GM18502 (cell line): ENCODE data around the gene SH3BP4.

Source experiments
- ATAC-seq: cut with Tn5 transposase; IDR thresholded peaks from one replicate; pipeline ENCODE4 v1.9.1; 2021; ENCODE audit warnings: mild to moderate bottlenecking; ENCODE audit not compliant: unreplicated experiment, poor library complexity

SH3BP4 gene

DNA sequence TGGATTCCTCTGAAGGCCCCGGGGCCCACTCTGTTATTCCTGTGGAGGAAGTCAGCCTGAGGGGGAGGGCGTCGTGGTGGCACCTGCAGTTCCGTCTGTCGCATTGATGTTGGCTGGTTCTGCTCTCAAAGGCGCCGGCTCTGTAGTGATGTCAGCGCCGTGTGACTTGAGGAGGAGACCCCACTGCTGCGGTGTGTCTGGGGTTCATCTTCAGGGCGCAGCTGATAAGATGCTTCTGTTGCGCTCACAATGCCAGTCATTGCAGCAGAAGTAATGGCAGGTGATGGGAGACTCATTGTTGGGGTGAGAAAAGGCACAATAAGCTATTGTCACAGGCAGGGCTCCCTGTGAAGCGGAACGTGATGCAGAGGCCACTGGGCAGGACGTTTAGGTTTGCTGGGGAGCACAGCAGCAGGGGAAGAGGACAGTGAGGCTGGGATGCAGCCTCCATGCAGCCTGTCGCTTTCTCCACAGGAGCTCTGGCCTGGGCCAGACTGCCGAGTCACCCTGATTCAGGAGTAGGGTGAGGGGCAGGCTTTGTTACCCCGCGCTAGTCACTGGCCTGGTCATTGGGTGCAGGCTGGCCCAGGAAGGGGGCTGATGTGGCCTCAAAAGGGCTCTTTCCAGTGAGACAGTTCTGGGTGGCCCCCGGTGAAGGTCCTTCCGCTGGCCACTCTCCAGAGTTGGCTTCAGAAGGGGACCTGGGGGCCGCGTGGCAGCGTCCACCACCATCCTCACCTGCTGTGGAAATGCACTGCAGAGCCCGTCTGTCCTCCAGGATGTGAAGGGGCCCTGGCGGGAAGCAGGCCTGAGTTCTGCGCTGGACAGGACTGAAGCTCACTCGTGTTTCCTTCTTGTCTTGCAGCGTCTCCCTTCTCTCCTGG is 42.9 kb downstream of the SH3BP4 start:
- no peak for ATAC-seq

DNA sequence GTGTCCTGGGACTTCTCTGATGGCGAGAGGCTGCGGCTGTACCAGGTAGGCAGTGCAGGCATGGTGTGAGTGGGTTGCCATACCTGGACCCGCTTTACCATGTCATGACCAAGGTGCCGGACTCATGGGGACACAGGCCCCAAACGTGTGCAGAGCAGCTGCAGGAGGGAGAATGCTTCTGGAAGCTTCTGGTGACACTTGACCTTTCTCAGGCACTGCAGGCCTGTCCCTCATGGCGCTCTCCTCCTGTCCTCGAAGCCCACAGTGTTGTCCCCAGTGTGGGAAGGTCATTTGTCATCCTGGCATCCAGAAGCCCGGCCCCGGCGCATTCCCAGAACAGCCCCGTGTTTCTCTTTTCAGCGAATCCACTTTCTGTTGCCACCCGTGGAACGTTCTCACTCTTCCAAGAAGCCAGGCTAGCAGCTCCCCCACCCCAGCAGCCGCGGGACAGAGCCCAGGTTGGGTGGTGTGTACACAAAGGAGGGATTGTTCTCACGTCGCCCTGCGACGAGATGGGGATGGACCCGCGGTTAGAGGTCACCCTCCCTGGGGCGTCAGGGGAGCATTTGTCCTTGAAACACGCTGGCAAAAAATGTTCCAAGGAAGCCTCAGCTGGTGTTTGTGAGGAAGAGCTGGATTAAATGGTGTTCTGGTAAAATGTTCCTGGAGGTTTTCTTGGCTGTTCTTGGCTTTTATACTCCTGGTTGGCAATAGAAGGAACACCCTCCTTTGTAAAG is 43.7 kb downstream of the SH3BP4 start:
- ATAC-seq, result no peak

DNA sequence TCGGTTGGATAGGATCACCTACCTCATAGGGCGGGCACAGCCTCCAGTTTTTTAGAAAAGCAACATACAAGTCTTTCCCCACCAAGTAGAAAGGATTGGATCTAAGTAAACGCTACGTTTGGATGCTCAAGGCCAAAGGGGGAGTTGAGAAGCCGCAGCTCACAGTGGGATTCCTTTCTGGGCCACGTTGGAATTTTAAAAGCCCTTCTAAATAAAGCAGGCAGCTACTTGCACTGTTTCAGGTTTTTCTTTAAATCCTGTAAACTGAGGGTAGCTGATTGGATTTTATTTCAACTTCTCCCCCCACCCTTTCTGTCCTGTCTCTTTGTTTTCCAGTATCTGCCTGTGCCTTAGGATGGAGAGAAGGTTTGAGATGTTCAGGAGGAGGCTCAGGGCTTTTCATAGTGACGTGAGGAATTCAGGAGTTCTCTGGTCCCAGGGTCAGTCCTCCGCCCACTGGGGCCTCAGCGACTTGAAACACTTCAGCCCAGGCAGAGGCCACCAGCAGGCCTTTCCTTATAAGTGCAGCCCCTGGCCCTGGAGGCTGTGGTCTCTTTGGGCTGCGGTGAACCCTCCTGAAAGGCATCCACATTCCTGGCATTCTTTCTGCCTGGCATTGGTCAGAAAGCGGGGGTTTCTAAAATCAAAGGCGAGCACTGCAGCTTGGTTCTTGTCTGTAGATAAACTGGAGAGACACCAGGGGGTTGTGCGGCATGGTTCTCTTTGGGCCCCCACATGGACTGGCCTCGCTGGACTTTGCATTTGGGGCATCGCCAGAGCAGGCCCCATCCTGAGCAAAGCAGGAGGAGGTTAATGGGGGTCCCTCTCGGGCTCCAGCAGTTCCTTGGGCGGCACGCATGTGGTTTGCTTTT is 44.5 kb downstream of the SH3BP4 start:
- no peak for ATAC-seq

DNA sequence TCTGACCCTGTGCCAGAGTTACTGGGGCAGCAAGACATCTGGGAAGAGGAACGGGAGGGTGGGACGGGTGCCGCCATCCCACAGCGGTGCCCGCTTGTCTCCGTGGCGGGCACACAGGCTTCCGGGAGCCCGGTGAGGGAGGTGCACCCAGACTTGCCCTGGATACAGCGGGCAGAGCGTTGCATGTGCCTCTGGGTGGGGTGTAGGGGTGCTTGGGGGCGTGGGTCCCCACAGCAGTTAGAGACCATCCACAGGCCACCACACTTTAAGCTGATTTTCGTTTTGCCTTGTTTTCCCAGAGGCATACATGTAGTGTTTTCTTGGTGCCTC is 45.1 kb downstream of the SH3BP4 start:
- no peak for ATAC-seq

DNA sequence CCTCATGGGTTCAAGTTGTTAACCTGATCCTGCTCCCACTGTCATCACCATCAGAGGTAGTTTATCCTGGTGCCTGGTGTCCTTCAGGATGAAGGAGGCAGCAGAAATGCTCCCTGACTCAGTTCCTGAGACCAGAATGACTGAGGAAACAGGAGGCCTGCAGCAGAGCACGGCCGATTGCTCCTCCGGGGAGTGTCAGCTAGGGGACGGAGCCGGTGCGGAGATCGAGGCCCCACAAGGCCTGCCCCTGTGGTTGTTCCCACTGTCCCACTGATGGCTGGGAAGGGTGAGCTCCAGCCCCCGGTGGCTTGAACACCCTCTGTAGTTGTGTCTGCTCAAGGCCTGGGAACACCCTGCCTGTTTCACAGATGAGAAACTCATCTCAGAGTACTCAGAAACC is 45.6 kb downstream of the SH3BP4 start:
- no peak for ATAC-seq

DNA sequence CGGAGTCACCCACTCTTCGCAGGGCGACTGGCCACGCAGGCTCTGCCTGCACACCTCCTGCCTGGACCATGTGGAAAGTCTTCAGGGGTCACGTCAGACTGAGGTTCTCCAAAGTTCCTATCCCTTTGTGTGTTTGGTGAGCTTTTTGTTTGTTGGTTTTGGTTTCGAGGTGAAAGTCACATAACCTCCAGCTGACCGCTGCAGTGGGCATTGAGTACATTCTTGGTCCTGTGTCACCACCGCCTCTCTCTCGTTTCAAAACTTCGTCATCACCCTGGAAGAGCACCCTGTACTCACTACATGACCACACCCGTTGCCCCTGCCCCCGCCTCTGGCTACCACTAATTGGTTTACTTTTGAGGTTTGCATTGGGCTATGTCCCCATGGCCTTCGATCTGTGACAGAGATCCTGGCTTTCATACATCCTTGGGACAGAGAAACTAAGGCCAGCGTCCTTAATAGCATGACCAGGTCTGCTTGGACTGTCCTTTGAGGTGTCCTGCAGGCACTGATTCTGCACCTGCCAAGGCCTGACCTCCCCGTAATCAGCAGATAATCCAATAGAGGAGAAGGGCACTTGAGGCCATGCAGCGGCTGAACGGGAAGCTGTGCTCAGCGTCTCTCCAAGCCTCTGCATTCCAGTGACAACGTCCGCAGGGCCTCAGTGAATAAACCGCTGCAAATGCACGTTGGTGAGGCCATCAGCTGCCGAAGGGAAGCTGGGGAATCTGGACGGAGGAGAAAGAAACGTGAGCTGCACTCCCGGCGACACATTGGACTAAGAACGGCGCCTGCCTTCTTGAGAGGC is 46.8 kb downstream of the SH3BP4 start:
- ATAC-seq, result no peak

DNA sequence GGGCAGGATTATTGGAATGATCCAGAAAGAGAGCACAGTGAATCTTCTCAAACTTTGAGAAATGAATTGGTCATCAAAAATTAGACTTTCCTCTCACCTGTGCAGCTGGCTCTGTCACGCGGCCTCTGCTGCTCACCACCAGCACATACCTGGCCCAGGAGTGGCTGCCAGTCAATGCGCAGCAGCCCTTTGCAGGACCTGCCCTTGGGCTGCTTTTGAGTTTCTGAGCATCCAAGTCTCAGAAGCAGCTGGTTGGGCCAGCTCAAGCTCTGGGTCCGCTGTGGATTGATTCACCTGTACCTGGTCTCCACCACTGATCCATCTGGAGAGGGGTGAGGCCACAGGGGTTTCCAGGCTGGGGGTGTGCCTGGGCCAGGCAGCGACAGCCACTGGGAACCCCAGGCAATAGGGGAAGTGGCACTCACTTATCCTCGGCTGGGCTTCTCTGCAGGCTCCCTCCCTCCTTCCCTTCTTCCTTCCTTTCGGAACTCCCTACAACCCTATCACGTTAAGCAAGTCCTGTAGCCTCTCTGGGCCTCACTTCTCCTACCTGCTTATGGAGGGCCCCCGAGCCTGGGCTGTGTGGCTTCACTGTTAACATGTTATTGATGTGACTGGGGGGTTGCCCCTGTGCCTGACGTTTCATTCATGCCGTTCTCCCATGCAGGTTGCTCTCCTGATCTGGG is 48.1 kb downstream of the SH3BP4 start:
- no peak for ATAC-seq

DNA sequence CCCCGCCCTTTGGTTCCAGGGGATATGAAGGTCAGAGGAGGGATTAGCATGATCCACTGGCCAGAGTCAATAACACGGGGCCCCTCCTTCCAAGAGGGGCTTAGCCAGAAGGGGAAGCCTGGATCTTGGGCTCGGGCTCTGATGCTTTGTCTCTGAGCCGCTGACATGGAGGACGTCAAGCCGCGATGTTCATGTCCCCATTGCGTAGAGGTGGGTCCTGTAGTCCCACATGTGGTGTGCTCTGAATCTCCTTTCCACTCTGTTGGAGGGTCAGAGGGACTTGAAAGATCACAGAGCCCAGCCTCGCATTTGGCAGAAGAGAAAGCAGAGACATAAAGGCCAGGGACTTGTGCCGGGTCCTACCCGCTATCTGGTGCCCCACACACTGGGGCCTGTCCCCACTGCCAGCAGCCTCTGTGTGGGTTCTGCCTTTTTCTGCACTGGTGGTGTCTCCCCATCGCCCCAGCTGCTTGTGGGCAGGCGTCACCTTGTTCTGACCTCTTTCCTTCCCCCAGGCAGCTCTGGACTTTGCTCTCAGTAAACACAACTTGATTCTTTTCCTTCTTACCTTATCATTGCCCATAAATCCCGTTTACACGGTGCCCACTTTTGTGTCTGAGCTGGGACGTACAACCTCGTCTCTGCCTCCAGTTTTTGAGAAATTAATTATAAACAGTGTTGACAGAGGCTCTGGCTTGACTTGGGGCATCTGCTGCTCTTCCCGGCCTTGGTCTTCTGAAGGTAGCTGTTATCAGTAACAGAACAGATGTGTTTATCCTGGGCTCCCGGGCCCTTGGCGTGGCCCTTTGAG is 48.8 kb downstream of the SH3BP4 start:
- ATAC-seq, result no peak

DNA sequence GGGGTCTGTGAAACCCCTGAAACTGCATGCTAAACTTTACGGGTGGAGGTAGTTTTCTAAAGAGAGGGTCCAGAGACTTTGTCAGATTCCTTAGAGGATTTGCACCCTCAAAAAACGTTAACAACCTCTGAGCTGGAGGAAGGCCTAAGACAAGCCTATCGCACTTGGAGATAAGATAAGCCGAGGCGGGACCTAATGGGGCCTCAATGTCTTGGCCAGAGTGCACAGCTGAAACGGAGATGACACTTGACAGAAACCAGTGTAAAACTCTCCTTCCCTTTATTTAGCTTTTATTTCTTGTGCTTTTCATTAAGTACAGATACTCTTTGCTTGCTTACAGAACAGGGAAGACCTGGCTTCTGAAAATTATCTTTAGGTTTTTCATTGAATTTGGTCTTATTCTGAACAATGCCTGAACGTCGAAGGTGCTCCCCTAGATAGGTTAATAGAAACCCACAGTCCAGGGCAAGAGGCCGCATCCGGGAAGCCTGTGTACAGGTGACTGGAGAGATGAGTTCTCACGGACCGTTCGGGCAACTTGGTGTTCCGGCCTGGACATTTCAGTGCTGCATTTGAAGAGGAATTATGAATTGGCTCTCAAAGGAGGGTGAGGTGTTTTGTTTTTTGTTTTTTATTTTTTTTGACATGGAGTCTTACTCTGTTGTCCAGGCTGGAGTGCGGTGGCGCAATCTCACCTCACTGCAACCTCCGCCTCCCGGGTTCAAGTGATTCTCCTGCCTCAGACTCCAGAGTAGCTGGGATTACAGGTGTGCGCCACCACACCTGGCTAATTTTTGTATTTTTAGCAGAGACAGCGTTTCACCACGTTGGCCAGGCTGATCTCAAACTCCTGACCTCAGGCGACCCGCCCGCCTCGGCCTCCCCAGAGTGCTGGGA is 49.7 kb downstream of the SH3BP4 start:
- ATAC-seq, result no peak

DNA sequence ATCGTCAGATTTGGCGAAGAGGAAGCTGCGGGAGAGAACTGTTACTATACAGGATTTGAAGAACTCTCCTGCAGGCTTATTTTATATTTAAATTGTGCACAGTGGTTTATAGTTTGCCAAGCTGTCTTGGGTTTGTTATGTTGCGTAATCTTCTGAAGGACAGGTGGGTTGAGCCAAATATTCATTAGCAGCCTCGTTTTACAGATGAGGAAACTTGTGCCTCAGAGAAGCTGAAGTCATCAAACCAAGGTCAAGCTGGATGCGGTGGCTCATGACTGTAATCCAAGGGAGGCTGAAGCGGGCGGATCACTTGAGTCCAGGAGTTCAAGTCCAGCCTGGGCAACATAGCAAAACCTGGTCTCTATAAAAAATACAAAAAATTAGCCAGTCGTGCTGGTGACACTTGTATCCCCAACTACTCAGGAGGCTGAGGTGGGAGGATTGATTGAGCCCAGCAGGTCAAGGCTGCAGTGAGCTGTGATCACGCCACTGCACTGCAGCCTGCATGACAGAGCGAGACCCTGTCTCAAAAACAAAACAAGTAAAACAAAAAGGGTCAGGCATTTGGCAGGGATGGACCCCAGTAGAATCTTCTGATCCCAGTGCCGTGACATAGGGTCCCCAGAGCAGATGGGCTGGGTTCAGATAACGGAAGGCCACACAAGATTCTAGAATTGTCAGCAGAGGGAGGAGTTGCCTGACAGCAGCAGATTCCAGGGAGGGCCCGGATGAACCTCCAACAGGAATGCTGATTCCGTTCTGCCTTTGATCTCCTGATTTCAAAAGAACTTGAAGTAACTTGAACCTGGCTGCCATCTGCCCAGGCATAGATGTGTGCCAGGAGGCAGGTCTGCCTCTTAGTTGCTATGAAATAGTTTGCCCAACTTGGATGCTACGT is 50.6 kb downstream of the SH3BP4 start:
- ATAC-seq, result no peak

DNA sequence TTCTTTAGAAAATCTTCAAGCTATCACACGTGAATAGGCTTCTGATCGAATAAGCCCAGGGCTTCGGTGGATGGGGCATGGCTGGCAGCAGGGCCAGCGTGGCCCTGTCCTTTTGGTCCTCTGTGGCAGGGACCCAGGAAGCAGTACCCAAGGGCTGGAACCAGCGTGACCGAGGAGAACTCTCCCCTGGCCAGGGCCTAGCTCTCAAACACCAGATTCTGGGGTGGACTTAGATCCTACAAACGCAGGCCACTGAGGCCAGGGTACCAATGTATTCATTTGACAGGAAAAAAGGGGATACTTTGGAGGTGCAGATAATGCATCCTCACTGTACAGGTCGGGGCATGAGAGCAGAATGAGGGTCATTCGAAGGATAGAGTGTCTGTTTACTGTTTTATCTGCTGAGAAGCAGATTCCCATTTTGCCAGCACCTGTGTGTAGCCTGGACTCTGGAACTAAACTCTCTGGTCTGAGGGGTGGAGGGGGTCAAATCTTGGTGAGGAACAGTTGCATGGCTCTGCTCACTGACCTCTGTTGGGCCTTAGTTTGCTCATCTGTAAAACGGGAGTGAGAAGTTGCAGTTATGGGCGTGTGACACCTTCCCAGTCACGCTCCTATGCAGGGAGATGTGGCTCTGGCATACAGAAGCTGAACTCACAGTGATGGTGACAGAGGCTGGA is 51.4 kb downstream of the SH3BP4 start:
- ATAC-seq, result no peak

DNA sequence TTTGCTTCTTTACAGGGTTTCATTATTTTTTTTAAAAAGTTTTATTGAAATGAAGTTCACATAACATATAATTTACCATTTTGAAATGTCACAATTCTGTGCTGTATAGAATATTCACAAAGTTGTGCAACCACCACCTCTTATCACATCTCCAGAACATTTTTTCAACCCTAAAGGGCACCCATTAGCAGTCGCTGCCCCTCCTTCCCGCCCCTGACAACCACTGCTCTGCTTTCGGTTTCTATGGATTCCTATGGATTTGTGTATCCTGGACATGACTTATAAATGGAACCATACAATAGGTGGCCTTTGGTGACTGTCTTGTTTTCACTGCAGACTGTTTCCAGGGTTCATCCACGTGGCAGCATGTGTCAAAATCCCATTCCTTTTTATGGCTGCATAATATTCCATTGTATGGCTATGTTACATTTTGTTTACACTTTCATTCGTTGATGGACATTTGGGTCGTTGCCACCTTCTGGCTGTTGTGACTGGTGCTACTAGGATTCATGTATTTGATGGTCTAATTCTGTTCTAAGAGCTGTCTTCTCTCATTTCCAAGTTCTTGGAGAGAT is 52.6 kb downstream of the SH3BP4 start:
- ATAC-seq, result no peak

DNA sequence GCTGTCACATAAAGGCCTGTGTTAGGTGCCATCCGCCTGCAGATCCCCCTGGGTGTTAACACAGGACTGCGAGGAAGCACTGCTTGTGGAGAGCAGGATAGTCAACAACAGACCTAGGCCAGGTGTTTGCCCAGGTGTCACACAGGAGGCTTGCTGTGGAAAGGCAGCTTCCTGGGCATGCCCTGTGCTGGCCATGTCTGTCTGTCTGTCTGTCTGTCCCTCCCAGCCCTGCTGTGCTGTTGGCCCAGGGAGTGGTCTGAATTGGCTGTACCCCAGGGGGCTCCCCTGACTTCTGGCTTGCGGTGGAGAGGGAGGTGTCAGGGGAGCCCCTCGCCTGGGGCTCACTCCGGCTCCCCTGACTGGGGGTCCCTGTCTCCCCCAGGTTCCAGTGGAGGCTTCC is 53.2 kb downstream of the SH3BP4 start:
- no peak for ATAC-seq

DNA sequence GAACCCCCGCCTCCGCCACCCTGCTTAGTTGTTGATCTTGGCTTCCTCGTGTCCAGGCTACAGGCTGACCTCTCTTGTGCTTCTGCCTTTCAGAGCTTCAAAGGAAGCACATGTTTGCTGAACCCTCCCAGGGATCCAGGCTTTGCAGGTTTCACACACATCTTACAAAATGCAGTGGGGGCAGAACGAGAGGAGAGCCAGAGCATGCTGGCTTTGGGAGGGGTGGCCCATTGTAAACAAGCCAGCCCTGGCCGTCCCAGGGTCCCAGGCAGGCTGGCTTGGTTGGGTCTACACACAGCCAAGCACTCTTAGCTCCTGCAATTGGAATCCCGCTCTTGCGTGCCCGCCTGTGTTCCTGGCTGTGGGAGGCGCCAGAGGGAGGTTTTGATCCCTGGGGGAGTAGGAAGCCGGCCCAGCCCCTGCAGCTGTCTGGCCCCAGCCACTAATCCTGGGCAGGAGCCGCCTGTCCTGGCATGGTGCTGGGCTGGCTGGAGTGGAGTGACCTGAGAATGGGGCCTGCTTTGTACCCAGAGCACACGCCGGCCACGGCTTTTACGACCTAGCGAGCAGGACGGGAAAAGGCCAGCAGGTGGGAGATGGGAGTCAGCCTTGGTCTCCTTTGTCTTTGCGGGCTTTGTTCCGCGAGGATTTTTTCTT is 53.9 kb downstream of the SH3BP4 start:
- no peak for ATAC-seq

DNA sequence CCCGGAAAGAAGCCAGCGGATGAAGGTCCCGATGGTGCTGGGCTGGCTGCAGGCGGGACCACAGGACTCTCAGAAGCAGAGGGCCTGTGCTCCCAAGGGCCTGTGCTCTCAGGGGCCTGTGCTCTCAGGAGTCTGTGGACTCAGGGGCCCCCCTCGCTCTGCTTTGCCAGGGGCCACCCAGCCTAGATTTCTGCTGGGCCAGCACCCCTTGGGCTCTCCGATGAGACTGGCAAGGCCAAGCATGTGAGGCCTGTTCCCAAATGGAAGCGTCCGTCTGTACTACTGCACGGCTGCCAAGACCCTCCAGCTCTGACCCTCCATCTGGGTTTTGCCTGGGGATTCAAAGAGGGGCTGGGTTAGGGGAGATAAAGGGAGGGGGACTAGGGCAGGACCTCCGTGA is 54.6 kb downstream of the SH3BP4 start:
- ATAC-seq, result no peak
